ENCODE data around the gene NAV2. TPM values are rescaled to one million over a fixed set of nuclear protein-coding genes. Genes with fewer than 3 reads are reported as not detected.
"Not testable (repeated sequence)": the region's sequence is repeated elsewhere in the genome, so short reads cannot be mapped to it uniquely, and the experiment has no call there.

Gene NAV2
- total RNA-seq, 2 experiments from 2014 or later: 2.9 to 4.1 TPM

- POLR2A ChIA-PET: no interaction called here
- no peak overlapping the region for H3K4me3 Mint-ChIP-seq
- H3K4me1 Mint-ChIP-seq: no peaks in the 10 kb centered on the region
- no peaks in the 10 kb centered on the region for H3K36me3 Mint-ChIP-seq
- H3K9me3 Mint-ChIP-seq: no peaks in the 10 kb centered on the region
- H3K27ac Mint-ChIP-seq: no peak overlapping the region
- no peak for DNase-seq
- H3K27me3 Mint-ChIP-seq: peaks cover 12% of the 10 kb centered on the region
- no peak for ATAC-seq (ENCODE audit: low read depth)
Observed at GRCh38 chr11:20064961-20065405, 352.3 kb downstream of the NAV2 start.

- H3K27ac Mint-ChIP-seq: no peak overlapping the region
- no peak for DNase-seq
- no peaks in the 10 kb centered on the region for H3K4me1 Mint-ChIP-seq
- no peaks in the 10 kb centered on the region for H3K36me3 Mint-ChIP-seq
- H3K4me3 Mint-ChIP-seq: no peak overlapping the region
- ATAC-seq (ENCODE audit: low read depth): no peak
- H3K27me3 Mint-ChIP-seq: peaks cover 9% of the 10 kb centered on the region
- H3K9me3 Mint-ChIP-seq: no peaks in the 10 kb centered on the region
- POLR2A ChIA-PET: no interaction called here
Observed at GRCh38 chr11:20065406-20065805, 352.8 kb downstream of the NAV2 start.

DNA sequence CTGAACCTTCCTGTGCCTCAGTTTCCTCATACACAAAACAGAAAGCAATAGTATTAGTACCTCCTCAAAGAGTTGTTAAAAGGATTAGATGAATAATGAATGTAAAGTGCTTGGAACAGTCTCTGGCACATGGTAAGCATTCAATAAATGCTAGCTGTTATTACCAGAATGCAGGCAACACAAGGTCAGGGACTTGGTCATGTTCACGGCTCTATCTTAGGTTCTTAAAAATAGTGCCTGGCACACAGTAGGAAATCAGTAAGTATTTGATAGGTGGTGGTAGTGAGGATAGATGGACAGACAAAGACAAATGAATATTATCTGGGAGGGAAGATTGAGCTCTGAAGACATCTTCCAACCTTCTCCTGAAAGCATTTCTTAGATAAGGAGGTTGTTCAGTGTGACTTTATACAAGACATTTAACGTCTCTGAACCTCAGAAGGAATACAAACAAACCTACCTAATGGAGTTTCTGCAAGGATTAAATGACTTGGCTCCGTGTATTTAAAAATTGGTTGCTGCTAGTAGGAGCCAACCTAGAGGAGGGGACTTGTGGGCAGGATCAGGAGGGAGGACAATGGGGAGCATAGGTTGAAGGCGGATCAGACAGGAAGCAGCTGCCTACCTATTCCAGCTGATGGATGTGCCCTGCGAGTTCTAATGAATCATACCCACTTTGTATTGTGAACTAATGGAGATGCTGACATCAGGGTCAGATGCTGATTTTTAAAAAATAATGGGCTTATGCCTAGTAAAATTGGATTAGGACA, 353.6 kb downstream of the NAV2 start:
- Mint-ChIP-seq H3K4me3 (no peak overlapping the region), H3K4me1 (no peaks in the 10 kb centered on the region), H3K9me3 (no peaks in the 10 kb centered on the region), H3K36me3 (no peaks in the 10 kb centered on the region), H3K27ac (no peak overlapping the region), H3K27me3 (peaks cover 6% of the 10 kb centered on the region)
- DNase-seq (no peak), ATAC-seq (ENCODE audit: low read depth) (no peak)
- POLR2A ChIA-PET: no interaction called here

- DNase-seq (no peak), ATAC-seq (ENCODE audit: low read depth) (no peak)
- Mint-ChIP-seq H3K36me3 (no peaks in the 10 kb centered on the region), H3K4me3 (no peak overlapping the region), H3K4me1 (no peaks in the 10 kb centered on the region), H3K27ac (no peak overlapping the region), H3K27me3 (peaks cover 7% of the 10 kb centered on the region), H3K9me3 (no peaks in the 10 kb centered on the region)
- POLR2A ChIA-PET: no interaction called here
Observed at GRCh38 chr11:20066783-20067156, 354.1 kb downstream of the NAV2 start.

- no peak for DNase-seq
- H3K27me3 Mint-ChIP-seq: peaks cover 9% of the 10 kb centered on the region
- ATAC-seq (ENCODE audit: low read depth): no peak
- no peak overlapping the region for H3K4me3 Mint-ChIP-seq
- no peaks in the 10 kb centered on the region for H3K4me1 Mint-ChIP-seq
- POLR2A ChIA-PET: no interaction called here
- no peaks in the 10 kb centered on the region for H3K36me3 Mint-ChIP-seq
- no peak overlapping the region for H3K27ac Mint-ChIP-seq
- H3K9me3 Mint-ChIP-seq: no peaks in the 10 kb centered on the region
Observed at GRCh38 chr11:20067665-20068064, 355.0 kb downstream of the NAV2 start.

DNA sequence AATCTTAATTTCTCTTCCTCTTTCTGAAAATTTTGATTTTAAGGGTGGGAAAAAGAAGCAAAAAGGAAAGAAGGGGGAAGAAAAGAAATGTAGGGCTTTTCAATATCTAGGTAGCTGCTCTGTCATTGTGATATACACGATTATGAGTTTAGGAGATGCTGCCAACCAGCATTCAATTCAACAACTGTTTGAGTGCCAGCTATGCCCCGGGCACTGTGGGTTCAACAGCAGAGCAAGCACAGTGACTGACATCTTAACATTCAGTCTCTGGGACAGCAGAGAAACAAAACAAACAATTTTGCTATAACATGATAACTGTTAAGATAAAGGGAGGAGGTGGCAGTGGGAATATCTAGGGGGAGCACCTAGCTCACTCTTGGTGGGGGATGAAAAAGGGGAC, 356.1 kb downstream of the NAV2 start:
- Mint-ChIP-seq H3K4me1 (no peaks in the 10 kb centered on the region), H3K36me3 (no peaks in the 10 kb centered on the region), H3K4me3 (no peak overlapping the region), H3K27ac (no peak overlapping the region), H3K9me3 (no peaks in the 10 kb centered on the region), H3K27me3 (peaks cover 11% of the 10 kb centered on the region)
- POLR2A ChIA-PET: no interaction called here
- DNase-seq (no peak), ATAC-seq (ENCODE audit: low read depth) (no peak)

GRCh38 chr11:20070459-20070858, 357.8 kb downstream of the NAV2 start:
- Mint-ChIP-seq H3K4me1 (no peaks in the 10 kb centered on the region), H3K27ac (no peak overlapping the region), H3K36me3 (no peaks in the 10 kb centered on the region), H3K4me3 (no peak overlapping the region), H3K27me3 (peaks cover 9% of the 10 kb centered on the region), H3K9me3 (no peaks in the 10 kb centered on the region)
- DNase-seq (no peak), ATAC-seq (ENCODE audit: low read depth) (no peak)
- POLR2A ChIA-PET: no interaction called here

GRCh38 chr11:20075627-20076026, 363.0 kb downstream of the NAV2 start:
- DNase-seq (no peak), ATAC-seq (ENCODE audit: low read depth) (no peak)
- POLR2A ChIA-PET: no interaction called here
- Mint-ChIP-seq H3K4me3 (no peak overlapping the region), H3K9me3 (no peaks in the 10 kb centered on the region), H3K27me3 (peaks cover 11% of the 10 kb centered on the region), H3K27ac (no peak overlapping the region), H3K36me3 (no peaks in the 10 kb centered on the region), H3K4me1 (no peaks in the 10 kb centered on the region)

DNA sequence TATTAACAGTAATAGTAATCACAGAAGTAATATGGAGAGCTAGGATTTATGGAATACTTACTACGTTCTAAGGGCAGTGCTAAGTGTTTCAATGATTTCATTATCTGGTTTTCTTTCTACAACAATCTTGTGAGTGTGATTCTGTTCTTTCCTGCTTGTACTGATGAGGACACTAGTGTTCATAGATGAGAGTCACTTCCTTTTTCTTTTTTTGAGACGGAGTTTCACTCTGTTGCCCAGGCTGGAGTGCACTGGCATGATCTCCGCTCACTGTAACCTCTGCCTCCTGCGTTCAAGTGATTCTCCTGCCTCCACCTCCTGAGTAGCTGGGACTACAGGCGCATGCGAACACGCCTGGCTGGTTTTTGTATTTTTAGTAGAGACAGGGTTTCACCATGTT, 366.2 kb downstream of the NAV2 start:
- DNase-seq: no peak
- H3K4me1 Mint-ChIP-seq: peaks cover 3% of the 10 kb centered on the region
- H3K4me3 Mint-ChIP-seq: no peak overlapping the region
- peaks cover 2% of the 10 kb centered on the region for H3K9me3 Mint-ChIP-seq
- ATAC-seq (ENCODE audit: low read depth): no peak
- H3K27ac Mint-ChIP-seq: no peak overlapping the region
- peaks cover 2% of the 10 kb centered on the region for H3K36me3 Mint-ChIP-seq
- peaks cover 10% of the 10 kb centered on the region for H3K27me3 Mint-ChIP-seq
- POLR2A ChIA-PET: no interaction called here

- H3K36me3 Mint-ChIP-seq: peaks cover 2% of the 10 kb centered on the region
- H3K4me3 Mint-ChIP-seq: no peak overlapping the region
- H3K27ac Mint-ChIP-seq: no peak overlapping the region
- DNase-seq (no peak), ATAC-seq (ENCODE audit: low read depth) (no peak)
- peaks cover 10% of the 10 kb centered on the region for H3K27me3 Mint-ChIP-seq
- H3K4me1 Mint-ChIP-seq: peaks cover 3% of the 10 kb centered on the region
- POLR2A ChIA-PET: no interaction called here
- peaks cover 2% of the 10 kb centered on the region for H3K9me3 Mint-ChIP-seq
Observed at GRCh38 chr11:20080032-20080685, 367.5 kb downstream of the NAV2 start.

DNA sequence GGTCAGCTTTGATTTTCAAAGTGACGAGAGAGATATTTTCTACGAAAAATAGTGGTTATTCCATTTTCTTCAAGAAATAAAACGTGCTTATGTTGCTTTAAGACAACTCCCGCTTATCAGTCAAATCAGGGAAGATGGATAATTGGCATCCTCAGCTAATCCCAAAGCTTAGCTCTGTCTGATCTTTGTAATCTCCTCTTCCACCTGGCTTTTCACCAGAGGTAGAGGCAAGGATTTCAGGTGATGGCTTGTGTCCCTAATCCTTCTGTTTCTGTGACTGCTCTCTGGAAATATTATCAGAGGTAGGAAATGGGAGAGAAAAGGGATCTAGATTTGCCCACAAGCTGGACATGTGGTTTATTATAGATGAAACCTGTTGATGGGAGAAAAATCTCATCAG, 368.7 kb downstream of the NAV2 start:
- Mint-ChIP-seq H3K36me3 (peaks cover 2% of the 10 kb centered on the region), H3K9me3 (peaks cover 2% of the 10 kb centered on the region), H3K4me3 (no peak overlapping the region), H3K4me1 (peaks cover 3% of the 10 kb centered on the region), H3K27ac (no peak overlapping the region), H3K27me3 (peaks cover 10% of the 10 kb centered on the region)
- POLR2A ChIA-PET: no interaction called here
- DNase-seq (no peak), ATAC-seq (ENCODE audit: low read depth) (no peak)

- ATAC-seq (ENCODE audit: low read depth); POLR2A ChIA-PET; H3K27me3 Mint-ChIP-seq; DNase-seq; H3K4me3 Mint-ChIP-seq; H3K9me3 Mint-ChIP-seq; H3K36me3 Mint-ChIP-seq; H3K27ac Mint-ChIP-seq; H3K4me1 Mint-ChIP-seq: not testable (repeated sequence)
Observed at GRCh38 chr11:20083877-20084276, 371.2 kb downstream of the NAV2 start.

- peaks cover 2% of the 10 kb centered on the region for H3K9me3 Mint-ChIP-seq
- no peak for DNase-seq
- no peak for ATAC-seq (ENCODE audit: low read depth)
- POLR2A ChIA-PET: no interaction called here
- H3K36me3 Mint-ChIP-seq: peaks cover 2% of the 10 kb centered on the region
- H3K4me1 Mint-ChIP-seq: peaks cover 10% of the 10 kb centered on the region
- peaks cover 6% of the 10 kb centered on the region for H3K27me3 Mint-ChIP-seq
- H3K27ac Mint-ChIP-seq: no peak overlapping the region
- H3K4me3 Mint-ChIP-seq: no peak overlapping the region
Observed at GRCh38 chr11:20084921-20085814, 372.5 kb downstream of the NAV2 start.
